GM12873 (cell line): Measurements from ENCODE around the gene WDR46.

ENCODE experiments used
- TF ChIP-seq, protein P1 (sequence below): IDR thresholded peaks from 2 replicates; pipeline ENCODE4 v1.5.1; 2012; ENCODE audit warnings: low read depth, mild to moderate bottlenecking, moderate library complexity, low read length, control low read depth; ENCODE audit not compliant: insufficient read depth; ENCODE audit errors: missing control alignments

WDR46 gene

DNA sequence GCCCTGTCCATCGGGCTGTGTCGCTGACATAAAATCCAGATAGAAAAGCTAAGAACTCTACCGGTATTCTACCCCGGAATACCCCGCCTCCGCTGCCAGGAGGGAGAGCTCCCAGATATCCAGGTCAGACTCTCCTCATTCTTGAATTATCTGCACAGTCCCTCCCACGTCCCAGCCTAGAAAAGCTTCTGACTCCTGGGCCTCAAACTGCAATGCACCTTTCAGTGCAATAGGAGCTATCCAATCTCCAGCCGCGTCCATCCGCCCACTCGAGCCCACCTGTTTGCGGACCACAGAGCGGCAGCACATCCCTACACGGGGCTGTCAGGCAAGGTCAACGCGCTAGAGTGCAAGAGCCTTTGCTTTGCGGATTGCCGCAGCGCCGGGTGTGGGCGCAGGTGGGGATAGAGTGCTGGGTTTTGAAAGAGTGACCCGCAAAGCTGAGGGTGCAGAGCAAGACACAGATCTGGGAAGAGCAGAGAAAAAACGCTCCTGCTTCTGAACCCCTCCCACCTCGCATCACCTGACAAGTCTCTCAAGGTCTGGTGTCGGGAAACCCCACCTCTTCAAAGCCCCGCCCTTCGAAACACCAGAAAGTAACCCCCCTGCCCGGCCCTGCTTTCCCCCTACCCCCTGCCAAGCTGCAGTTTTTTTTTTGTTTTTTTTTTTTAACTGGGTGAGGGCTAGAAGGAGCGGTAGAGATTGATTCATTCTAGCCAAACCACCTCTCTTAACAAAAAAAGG, 23.5 kb upstream of the WDR46 start:
- TF ChIP-seq, protein P1, sequence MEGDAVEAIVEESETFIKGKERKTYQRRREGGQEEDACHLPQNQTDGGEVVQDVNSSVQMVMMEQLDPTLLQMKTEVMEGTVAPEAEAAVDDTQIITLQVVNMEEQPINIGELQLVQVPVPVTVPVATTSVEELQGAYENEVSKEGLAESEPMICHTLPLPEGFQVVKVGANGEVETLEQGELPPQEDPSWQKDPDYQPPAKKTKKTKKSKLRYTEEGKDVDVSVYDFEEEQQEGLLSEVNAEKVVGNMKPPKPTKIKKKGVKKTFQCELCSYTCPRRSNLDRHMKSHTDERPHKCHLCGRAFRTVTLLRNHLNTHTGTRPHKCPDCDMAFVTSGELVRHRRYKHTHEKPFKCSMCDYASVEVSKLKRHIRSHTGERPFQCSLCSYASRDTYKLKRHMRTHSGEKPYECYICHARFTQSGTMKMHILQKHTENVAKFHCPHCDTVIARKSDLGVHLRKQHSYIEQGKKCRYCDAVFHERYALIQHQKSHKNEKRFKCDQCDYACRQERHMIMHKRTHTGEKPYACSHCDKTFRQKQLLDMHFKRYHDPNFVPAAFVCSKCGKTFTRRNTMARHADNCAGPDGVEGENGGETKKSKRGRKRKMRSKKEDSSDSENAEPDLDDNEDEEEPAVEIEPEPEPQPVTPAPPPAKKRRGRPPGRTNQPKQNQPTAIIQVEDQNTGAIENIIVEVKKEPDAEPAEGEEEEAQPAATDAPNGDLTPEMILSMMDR, result no peak

DNA sequence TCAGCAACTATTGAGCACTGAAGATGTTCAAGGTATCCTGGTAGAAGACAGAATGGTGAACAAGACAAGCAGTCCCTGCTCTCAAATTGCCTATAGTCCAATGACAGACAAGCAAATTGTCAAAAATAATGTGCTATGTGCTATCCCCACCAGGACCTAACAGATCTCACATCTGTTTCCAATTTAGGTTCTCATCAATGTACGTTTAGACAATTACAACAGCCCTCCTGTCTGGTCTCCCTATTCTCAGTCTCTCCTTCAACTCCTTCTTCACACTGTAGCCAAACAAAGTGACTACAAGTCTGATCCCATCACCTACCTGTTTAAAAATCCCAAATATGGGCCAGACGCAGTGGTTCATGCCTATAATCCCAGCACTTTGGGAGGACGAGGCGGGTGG, 17.3 kb upstream of the WDR46 start:
- TF ChIP-seq, protein P1, result no peak

DNA sequence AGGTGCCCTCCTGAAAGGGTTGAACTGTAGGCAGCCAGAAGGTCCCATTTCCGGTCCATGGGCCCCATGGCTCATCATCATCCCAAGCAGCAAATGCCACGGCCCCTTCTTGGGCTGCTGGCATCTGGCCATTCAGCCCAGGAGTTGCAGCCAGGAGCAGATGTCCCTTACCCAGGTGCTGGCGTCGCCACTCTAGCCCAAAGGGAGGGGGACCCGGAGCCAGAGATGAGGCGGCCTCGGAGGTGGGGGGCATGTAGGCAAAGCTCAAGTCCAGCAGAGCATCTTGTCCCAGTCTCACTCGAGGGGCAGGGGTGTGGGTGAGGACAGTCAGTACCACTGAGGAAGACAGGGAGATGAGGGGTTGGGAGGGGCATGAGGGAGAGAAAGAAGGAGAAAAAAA, 16.0 kb upstream of the WDR46 start:
- TF ChIP-seq, protein P1, result no peak

DNA sequence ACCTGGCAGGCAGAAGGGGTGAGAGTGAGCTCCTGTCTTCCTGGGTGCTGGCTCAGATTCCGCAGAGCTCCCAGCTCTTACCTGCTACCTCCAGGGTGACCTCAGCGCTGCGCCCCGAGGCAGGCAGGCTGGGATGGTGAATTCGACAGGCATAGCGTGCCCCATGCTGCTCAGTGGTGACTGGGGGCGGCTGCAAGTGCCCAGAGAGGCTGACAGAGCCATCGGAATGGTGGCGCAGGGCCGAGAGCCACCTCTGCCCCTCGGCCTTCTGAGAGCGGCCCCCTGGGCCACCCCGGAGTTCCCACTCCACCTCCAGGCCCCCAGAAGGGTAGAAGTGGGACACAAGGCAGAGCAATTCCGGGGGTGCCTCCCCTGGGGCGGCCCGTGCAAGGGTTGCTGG, 15.2 kb upstream of the WDR46 start:
- TF ChIP-seq, protein P1, result no peak

DNA sequence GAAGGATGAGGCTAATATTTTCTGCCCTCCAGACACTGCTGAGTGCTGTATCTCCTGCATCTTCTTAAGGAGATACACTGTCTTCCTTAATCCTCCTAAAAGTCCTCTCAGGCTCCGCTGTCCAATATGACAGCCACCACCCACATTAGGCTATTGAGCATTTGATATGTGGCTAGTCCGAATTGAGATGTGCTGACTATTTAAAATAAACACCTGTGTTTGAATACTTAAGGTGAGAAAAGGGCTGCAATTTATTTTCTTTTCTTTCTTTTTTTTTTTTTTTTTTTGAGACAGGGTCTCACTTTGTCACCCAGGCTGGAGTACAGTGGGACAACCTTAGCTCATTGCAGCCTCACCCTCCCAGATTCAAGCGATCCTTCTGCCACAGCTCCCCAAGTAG, 12.8 kb upstream of the WDR46 start:
- TF ChIP-seq, protein P1, result no peak

DNA sequence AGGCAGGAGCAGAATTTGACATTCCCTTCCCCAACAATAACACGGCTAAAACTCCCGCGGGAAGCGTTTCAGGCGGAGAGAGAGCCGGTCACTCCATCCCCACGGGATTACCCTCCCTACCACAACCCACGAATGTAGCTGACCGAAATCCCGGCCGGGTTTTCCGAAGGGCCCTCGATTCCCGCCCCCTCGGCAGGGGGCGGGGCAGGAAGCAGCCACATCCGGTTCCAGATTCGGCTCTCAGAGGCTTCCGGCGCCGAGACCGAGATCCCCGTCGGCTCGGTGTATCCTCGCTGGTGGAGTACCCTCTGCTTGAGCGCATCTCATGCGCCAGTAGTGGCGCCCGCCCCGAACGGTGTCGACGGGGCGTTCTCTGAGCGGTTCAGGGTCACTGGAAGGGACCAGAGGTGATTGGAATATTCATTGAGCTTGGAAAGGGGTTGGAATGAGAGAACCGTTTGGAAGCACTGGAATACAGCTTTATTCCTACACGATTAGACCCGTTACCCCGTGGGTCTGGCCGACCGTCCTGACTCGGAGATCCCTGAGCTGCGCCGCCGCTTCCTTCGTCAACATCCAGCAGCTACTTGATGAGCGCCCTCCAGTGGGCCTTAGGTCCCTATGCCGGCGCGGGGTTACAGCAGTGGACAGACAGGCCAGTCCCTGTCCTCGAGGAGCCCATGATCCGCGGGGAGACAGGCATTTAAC, 10.4 kb upstream of the WDR46 start:
- TF ChIP-seq, protein P1, result peak; percentile 72

DNA sequence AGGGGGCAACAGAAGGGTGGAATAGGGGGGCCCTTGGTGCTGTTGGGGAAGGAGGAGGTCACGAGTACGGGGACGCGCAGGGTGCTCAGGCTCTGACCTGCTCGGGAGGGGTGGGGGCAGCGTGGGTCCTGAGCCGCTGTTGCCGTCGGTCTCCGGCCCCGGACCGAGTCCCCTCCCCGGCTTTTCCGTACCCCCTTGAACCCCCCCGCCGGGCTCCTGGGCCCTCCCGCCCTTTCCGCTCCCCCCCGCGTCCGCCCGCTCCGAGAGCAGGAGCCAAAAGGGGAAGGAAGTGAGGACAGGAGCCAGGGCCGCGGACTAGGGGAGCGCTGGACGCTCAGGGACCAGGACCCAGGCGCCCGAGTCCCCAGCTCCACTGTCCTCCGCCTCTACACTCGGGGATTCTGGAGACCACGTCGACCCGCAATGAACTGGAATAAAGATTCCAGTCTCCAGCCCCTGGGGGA, 9.8 kb upstream of the WDR46 start, which contains the start of gene RGL2:
TSS of gene RGL2 (minus strand) at position 170 of the 464 bp plus-strand sequence. CDS start 332 bp downstream, outside the sequence.
- TF ChIP-seq, protein P1, result no peak
